Measurements from ENCODE around the gene SEH1L. TPM values are rescaled to one million over a fixed set of nuclear protein-coding genes. Genes with fewer than 3 reads are reported as not detected.

SEH1L gene
- total RNA-seq, 4 donors from 2014 or later, result 21.9 to 55.5 (median 38.9) TPM

GRCh38 chr18:12907258-12907925 is 40.4 kb upstream of the SEH1L start:
- no peaks in the 10 kb centered on the region for H3K36me3 ChIP-seq
- peaks cover 0 to 49% (median 0%) of the 10 kb centered on the region in 4 donors for H3K27me3 ChIP-seq
- peak overlapping the region in 1 of 4 donors; percentile 10 for H3K4me3 ChIP-seq
- peak overlapping the region in 2 of 4 donors; percentile 9 to 42 for H3K27ac ChIP-seq
- peaks cover 0 to 20% (median 0%) of the 10 kb centered on the region in 3 donors for H3K4me1 ChIP-seq
- peaks cover 0 to 8% (median 0%) of the 10 kb centered on the region in 3 donors for H3K9me3 ChIP-seq
- WGBS, 2 donors, result 50 to 51% methylated on average over 7 of the region's 8 CpGs
- intact Hi-C loops (cut with DNase I), result no loop called here
- TF ChIP-seq CTCF (IDR thresholded peaks at IDR 0.05), result no peak
- no peak for TF ChIP-seq POLR2A (IDR thresholded peaks at IDR 0.05)
- DNase-seq, result no peak

GRCh38 chr18:12908706-12909105 is 39.1 kb upstream of the SEH1L start:
- 60 to 61% methylated on average over 4 of the region's 4 CpGs for WGBS, 2 donors
- no peak for DNase-seq
- intact Hi-C loops (cut with DNase I), result no loop called here
- Histone ChIP-seq H3K27ac (no peak overlapping the region), H3K4me1 (peaks cover 0 to 20% (median 0%) of the 10 kb centered on the region in 3 donors), H3K36me3 (no peaks in the 10 kb centered on the region), H3K27me3 (peaks cover 0 to 54% (median 0%) of the 10 kb centered on the region in 4 donors), H3K4me3 (no peak overlapping the region), H3K9me3 (peaks cover 0 to 8% (median 0%) of the 10 kb centered on the region in 3 donors)
- TF ChIP-seq CTCF (IDR thresholded peaks at IDR 0.05) (no peak), POLR2A (IDR thresholded peaks at IDR 0.05) (no peak)

GRCh38 chr18:12911025-12911928 is 36.5 kb upstream of the SEH1L start:
- TF ChIP-seq POLR2A (IDR thresholded peaks at IDR 0.05), result no peak
- TF ChIP-seq CTCF (IDR thresholded peaks at IDR 0.05), result no peak
- H3K4me3 ChIP-seq, result peak overlapping the region in 3 of 4 donors; percentile 37 to 60 (median 39)
- H3K4me1 ChIP-seq, result peaks cover 0 to 20% (median 0%) of the 10 kb centered on the region in 3 donors
- 11 to 24% methylated on average over 4 to 6 of the region's 75 CpGs for WGBS, 2 donors
- H3K27me3 ChIP-seq, result peaks cover 0 to 51% (median 0%) of the 10 kb centered on the region in 4 donors
- H3K9me3 ChIP-seq, result peaks cover 0 to 8% (median 0%) of the 10 kb centered on the region in 3 donors
- DNase-seq, result no peak
- H3K36me3 ChIP-seq, result no peaks in the 10 kb centered on the region
- H3K27ac ChIP-seq, result no peak overlapping the region
- intact Hi-C loops (cut with DNase I), result no loop called here

GRCh38 chr18:12911929-12912703 is 35.7 kb upstream of the SEH1L start:
- H3K27me3 ChIP-seq, result peaks cover 0 to 42% (median 0%) of the 10 kb centered on the region in 4 donors
- WGBS, 2 donors, result 73 to 82% methylated on average over 3 to 9 of the region's 75 CpGs
- DNase-seq, result no peak
- no peak for TF ChIP-seq CTCF (IDR thresholded peaks at IDR 0.05)
- no peak for TF ChIP-seq POLR2A (IDR thresholded peaks at IDR 0.05)
- no peaks in the 10 kb centered on the region for H3K36me3 ChIP-seq
- H3K4me3 ChIP-seq, result peak overlapping the region in 2 of 4 donors; percentile 37 to 60
- no peak overlapping the region for H3K27ac ChIP-seq
- intact Hi-C loops (cut with DNase I), result no loop called here
- peaks cover 0 to 19% (median 0%) of the 10 kb centered on the region in 3 donors for H3K4me1 ChIP-seq
- H3K9me3 ChIP-seq, result peaks cover 0 to 8% (median 0%) of the 10 kb centered on the region in 3 donors

All from esophagus squamous epithelium (tissue), 5 donors.